ACC112 (cell line): Measurements from ENCODE around the gene UBE2D4.
"Not testable (repeated sequence)": the region's sequence is repeated elsewhere in the genome, so short reads cannot be mapped to it uniquely, and the experiment has no call there.

Experiments used
- H2AFZ ChIP-seq: fragments of 200-600 bp; sonication (generic); one replicate; pipeline ENCODE4 v1.6.0; 2017; ENCODE audit warnings: antibody characterized with exemption, low read length; ENCODE audit not compliant: unreplicated experiment
- H3K27ac ChIP-seq: fragments of 200-600 bp; sonication (generic); 2 replicates; pipeline ENCODE4 v1.5.1; 2014; ENCODE audit warnings: low read depth, mild to moderate bottlenecking, antibody characterized with exemption, low read length, moderate library complexity
- H3K27me3 ChIP-seq: fragments of 200-600 bp; sonication (generic); 2 replicates; pipeline ENCODE4 v1.6.1; 2014; ENCODE audit warnings: mild to moderate bottlenecking, antibody characterized with exemption, low read length, moderate library complexity, mixed read lengths; ENCODE audit not compliant: insufficient read depth
- H3K36me3 ChIP-seq: fragments of 200-600 bp; sonication (generic); 2 replicates; pipeline ENCODE4 v1.6.1; 2016; ENCODE audit warnings: mild to moderate bottlenecking, antibody characterized with exemption, low read length, moderate library complexity, mixed read lengths; ENCODE audit not compliant: insufficient read depth
- H3K4me1 ChIP-seq: fragments of 200-600 bp; sonication (generic); one replicate; pipeline ENCODE4 v1.6.1; 2016; ENCODE audit warnings: low read length, mixed read lengths; ENCODE audit not compliant: insufficient read depth, unreplicated experiment, control insufficient read depth
- H3K4me3 ChIP-seq: fragments of 200-600 bp; sonication (generic); 2 replicates; pipeline ENCODE4 v1.5.1; 2014; ENCODE audit warnings: mild to moderate bottlenecking, low read depth, low read length
- H3K79me2 ChIP-seq: fragments of 200-600 bp; sonication (generic); one replicate; pipeline ENCODE4 v1.6.0; 2016; ENCODE audit warnings: low read length; ENCODE audit not compliant: control insufficient read depth, unreplicated experiment, insufficient read depth

UBE2D4 gene

DNA sequence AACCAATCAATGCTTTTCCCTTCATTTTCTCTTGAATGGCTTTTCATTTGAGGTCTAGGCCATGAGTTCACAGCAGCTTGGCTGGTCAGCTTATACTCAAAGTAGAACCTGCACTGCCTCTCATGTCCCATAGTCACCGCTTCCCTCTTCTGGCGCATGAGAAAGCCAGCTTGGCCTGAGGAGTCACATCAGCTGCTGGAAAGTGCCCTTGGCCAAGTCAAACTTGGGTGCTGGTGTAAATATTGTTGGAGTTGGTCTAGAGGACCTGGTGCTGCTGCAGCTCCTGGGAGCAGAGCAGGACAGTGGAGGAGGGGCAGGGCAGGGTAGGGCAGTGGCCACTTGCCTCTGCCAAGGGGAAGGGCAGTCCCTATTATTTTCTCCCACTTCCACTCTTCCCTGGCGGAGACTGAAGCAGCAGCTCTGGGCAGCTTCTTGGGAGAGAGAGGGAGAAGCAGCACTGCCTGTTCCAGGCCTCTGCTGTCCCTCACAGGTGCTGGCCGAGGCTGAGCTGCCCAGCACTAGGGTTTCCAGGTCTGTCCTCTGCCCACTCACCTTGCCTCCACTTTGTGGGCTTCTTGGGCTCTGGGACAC lies 12.8 kb downstream of the UBE2D4 start:
- H3K36me3 ChIP-seq, result no peaks in the 10 kb centered on the region
- no peaks in the 10 kb centered on the region for H3K79me2 ChIP-seq
- H3K4me3 ChIP-seq, result no peak overlapping the region
- no peaks in the 10 kb centered on the region for H3K4me1 ChIP-seq
- no peaks in the 10 kb centered on the region for H3K27me3 ChIP-seq
- H2AFZ ChIP-seq, result no peak overlapping the region
- H3K27ac ChIP-seq, result no peak overlapping the region

DNA sequence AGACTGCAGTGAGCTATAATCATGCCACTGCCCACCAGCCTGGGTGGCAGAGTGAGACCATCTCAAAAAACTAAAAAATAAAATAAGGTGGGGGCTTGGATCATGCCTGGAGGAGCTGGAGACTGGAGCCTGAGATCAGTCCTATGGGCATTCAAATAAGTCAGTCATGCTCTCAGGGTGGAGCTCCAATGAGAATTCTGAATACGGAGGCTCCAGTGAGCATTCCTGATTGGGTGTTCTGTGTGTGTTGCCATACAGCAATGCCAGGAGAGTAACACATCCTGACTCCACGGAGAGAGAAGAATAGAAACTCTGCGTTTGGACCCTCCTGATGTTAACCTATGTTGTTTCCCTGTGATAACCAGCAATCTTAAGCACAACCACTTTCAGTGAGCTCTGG lies 16.0 kb downstream of the UBE2D4 start:
- no peaks in the 10 kb centered on the region for H3K4me1 ChIP-seq
- no peak overlapping the region for H3K27ac ChIP-seq
- H3K36me3 ChIP-seq, result no peaks in the 10 kb centered on the region
- no peaks in the 10 kb centered on the region for H3K79me2 ChIP-seq
- H3K27me3 ChIP-seq, result no peaks in the 10 kb centered on the region
- H3K4me3 ChIP-seq, result no peak overlapping the region
- H2AFZ ChIP-seq, result no peak overlapping the region

DNA sequence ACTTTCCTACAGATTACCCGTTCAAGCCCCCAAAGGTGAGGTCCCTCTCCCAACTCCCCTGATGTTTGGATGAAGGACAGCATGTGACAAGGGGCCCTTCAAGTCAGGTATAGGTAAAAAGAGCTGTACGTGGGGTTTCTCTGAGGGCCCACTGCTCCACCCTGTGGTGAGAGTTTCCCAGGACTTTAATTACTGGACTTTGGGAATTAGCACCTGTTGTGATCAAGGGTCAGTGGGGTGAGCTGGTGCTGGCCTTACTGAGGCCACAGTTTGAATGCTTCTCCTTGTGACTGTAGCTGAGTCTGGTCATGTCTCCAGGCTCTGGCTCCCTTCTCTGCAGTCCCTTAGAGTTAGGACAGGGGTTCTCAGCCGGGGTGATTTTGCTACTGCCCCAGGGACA lies 16.8 kb downstream of the UBE2D4 start:
- Histone ChIP-seq H3K27me3 (no peaks in the 10 kb centered on the region), H3K79me2 (no peaks in the 10 kb centered on the region), H3K27ac (no peak overlapping the region), H3K4me3 (no peak overlapping the region), H3K36me3 (no peaks in the 10 kb centered on the region), H3K4me1 (no peaks in the 10 kb centered on the region), H2AFZ (no peak overlapping the region)

DNA sequence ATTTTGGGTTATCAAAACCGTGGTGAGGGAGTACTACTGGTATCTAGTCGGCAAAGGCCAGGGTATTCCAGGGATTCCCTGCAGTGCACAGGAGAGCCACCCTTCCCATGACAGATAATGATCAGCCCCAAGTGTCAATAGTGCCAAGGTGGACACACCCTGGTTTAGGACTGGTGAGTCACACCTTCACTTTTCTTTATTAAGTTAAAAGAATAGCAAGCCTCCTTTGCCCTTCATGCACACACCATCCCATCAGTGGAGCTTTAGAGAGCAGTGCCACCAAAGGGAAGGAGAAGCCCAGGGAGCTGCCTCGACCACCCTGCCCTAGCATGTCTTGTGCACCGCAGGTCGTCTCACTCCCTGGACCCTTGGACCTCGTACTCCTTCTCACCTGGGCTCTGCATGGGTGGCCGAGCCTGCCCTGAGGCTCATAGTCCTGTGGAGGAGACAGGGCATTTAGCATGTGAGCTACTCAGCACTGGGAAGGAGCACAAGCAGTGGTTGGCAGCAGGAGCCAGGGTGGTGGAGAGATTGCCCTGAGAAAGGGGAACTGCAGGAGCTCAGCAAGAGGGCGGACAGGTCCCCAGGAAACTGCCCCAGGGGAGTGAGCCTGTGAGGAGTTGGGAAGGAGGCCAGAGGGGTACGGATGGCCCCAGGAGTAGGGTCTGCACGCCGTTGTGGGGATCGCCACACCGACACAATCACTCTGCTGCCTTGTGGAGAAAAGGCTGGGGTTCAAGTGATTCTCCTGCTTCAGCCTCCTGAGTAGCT lies 17.4 kb downstream of the UBE2D4 start:
- no peak overlapping the region for H2AFZ ChIP-seq
- H3K27ac ChIP-seq, result no peak overlapping the region
- no peak overlapping the region for H3K4me3 ChIP-seq
- H3K79me2 ChIP-seq, result no peaks in the 10 kb centered on the region
- H3K36me3 ChIP-seq, result no peaks in the 10 kb centered on the region
- no peaks in the 10 kb centered on the region for H3K27me3 ChIP-seq
- no peaks in the 10 kb centered on the region for H3K4me1 ChIP-seq

DNA sequence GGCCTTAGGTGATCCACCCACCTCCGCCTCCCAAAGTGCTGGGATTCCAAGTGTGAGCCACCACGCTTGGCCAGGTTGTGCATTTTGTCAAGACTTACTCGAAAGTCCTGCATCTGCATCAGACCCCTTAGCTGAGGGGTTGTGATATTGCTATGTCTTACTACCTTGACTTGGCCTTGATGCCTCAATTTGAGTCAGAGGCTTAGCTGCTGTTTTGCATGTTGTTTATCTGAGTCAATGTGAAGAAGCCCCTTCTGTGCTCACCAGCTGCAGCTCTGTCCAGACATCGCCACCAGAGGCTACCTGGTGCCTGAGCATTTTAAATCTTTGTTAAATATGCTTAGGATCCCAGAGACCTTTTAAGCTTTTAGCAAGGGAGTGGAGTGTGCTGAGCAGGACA lies 18.1 kb downstream of the UBE2D4 start:
- Histone ChIP-seq H3K36me3 (no peaks in the 10 kb centered on the region), H2AFZ (no peak overlapping the region), H3K79me2 (no peaks in the 10 kb centered on the region), H3K27me3 (no peaks in the 10 kb centered on the region), H3K4me1 (no peaks in the 10 kb centered on the region), H3K27ac (no peak overlapping the region), H3K4me3 (no peak overlapping the region)

DNA sequence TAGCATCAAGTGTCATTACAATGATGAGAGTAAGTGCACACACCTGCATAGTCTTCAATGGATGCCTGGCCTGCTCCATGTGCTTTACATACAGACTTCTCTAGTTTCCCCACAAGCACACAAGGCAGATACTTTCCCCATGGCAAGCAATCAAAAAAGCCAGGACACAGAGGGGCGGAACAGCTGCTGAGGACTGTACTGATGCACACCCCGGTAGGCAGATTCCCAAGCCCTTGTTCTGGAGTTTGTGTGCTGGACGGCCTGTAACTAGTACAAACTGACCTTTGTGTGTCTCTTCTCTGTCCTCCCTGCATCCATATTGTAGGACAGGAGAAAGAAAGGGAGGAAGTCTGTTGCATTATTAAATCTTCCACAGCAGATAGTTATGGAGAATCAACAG lies 25.8 kb downstream of the UBE2D4 start:
- no peaks in the 10 kb centered on the region for H3K27me3 ChIP-seq
- H3K79me2 ChIP-seq, result no peaks in the 10 kb centered on the region
- H3K36me3 ChIP-seq, result no peaks in the 10 kb centered on the region
- H3K4me1 ChIP-seq, result no peaks in the 10 kb centered on the region
- H2AFZ ChIP-seq, result no peak overlapping the region
- H3K27ac ChIP-seq, result no peak overlapping the region
- H3K4me3 ChIP-seq, result no peak overlapping the region

DNA sequence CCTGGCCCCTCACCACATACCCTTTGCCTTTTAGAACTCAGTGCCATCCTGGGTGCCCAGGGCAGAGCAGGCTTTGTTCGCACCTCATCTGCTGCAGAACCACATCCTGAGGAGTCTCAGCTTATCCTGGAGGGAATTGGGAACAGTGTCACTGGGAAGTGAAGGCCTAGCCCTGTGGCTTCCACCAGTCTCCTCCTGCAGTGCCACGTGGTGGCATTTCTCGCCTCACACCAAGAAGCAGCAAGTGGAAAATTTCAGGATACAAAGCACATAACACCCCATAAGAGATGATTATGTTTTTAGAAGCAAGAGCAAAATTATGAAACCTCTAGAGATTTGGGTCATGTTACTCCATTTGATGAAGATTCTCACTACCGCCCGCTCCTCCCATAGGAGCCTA lies 26.8 kb downstream of the UBE2D4 start:
- Histone ChIP-seq H3K27me3 (no peaks in the 10 kb centered on the region), H2AFZ (no peak overlapping the region), H3K79me2 (no peaks in the 10 kb centered on the region), H3K4me1 (no peaks in the 10 kb centered on the region), H3K27ac (no peak overlapping the region), H3K4me3 (no peak overlapping the region), H3K36me3 (no peaks in the 10 kb centered on the region)

DNA sequence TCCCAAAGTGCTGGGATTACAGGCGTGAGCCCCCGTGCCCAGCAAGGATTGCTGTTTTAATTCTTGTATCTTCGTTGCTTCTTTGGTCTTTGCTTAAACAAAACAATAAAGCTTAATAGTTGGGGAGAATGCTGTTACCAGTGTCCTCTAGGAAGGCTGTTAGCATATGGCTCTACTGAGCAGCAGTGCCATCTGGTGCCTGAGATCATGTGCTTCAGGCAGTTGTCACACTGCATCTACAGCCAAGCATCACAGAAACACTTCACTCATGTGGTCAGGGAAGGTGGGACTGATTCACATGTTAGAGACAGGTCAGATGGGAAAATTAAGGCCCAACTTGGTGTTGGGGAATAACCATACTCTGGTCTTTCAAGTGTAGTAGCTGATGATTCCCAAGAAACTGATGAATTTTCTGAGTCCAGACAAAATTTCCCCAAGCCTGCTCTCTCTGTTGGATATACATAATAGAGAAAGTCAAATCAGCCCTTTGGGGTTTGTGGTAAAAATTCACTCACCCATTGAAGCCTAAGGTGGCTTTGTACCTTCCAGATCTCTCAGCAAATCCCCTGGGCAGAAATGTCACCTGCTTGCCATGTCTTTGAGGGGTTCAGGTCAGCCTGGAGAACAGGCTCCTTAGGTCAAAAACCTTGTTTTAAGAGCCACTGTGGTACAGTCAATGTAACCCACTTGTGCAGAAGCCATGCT lies 28.4 kb downstream of the UBE2D4 start:
- H3K4me1 ChIP-seq, result no peaks in the 10 kb centered on the region

DNA sequence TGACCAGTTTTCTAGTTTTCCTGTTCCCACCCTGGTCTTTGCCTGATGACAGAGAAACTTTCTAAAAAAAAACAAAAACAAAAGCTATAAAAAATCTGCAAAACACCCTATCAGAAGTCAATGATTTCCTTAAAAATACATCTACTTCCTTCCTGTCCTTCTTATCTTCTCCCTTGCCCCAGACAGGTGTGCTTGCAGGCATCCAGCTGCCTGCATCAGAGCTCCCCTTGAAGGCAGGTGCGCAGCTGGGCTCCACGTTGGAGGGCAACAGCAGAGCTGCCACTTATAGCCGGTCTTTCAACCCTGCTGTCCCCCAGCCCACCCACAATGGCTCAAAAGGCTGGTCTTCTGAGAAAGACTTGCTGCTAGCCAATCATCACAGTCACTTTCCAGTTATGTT lies 29.8 kb downstream of the UBE2D4 start:
- H3K79me2 ChIP-seq, result no peaks in the 10 kb centered on the region
- no peak overlapping the region for H3K27ac ChIP-seq
- H2AFZ ChIP-seq, result no peak overlapping the region
- H3K4me3 ChIP-seq, result no peak overlapping the region
- peaks cover 3% of the 10 kb centered on the region; the same call in 1 of the 2 replicates for H3K36me3 ChIP-seq
- no peaks in the 10 kb centered on the region for H3K27me3 ChIP-seq
- no peaks in the 10 kb centered on the region for H3K4me1 ChIP-seq

More for the DNA sequence above, 28.4 kb downstream of the UBE2D4 start:
- H3K36me3 ChIP-seq, result no peaks in the 10 kb centered on the region
- H3K4me3 ChIP-seq, result no peak overlapping the region
- no peak overlapping the region for H3K27ac ChIP-seq
- no peaks in the 10 kb centered on the region for H3K79me2 ChIP-seq
- H2AFZ ChIP-seq, result no peak overlapping the region
- no peaks in the 10 kb centered on the region for H3K27me3 ChIP-seq

DNA sequence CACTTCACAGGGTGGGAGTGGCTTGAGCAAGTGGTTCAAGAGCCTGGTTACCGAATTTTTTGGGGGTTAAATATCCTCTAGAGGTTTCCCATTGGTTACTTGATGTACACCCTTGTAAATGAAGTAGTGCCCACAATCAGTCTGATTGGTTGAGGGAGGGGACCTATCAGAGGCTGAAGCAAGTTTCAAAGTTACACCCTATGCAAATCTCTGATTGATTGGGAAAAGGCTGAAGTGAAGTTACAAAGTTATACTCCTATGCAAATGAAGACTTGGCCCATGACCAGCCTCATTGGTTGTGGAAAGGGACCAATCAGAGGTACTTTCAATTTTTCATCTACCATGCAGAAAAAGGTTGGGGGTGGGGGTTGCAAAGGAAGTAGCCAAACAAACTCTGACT lies 34.7 kb downstream of the UBE2D4 start:
- no peaks in the 10 kb centered on the region for H3K27me3 ChIP-seq
- H3K27ac ChIP-seq, result no peak overlapping the region
- H3K36me3 ChIP-seq, result peaks cover 3% of the 10 kb centered on the region; the same call in 1 of the 2 replicates
- H2AFZ ChIP-seq, result no peak overlapping the region
- no peaks in the 10 kb centered on the region for H3K79me2 ChIP-seq
- H3K4me3 ChIP-seq, result no peak overlapping the region
- no peaks in the 10 kb centered on the region for H3K4me1 ChIP-seq

DNA sequence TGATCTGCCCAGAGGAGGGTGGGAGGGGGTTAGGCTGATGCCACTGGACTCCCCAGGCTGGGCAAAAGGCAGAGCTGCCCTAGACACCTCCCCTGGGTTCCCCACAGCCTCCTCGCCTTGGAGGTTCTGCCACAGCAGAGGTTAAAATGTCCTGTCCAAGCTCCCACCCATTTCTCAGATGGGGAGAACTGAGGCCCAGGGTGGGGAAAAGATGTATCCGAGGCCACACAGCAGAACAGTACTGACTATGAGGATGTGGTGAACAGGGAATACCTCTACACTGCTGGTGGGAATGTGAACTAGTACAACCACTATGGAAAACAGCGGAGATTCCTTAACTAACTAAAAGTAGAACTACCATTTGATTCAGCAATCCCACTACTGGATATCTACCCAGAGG lies 40.2 kb downstream of the UBE2D4 start:
- H3K27me3 ChIP-seq, H3K79me2 ChIP-seq, H2AFZ ChIP-seq, H3K4me1 ChIP-seq, H3K36me3 ChIP-seq, H3K27ac ChIP-seq, H3K4me3 ChIP-seq: not testable (repeated sequence)
